GM21529 (cell line): ENCODE results near the gene DLX1.
"Not testable (repeated sequence)": the region's sequence is repeated elsewhere in the genome, so short reads cannot be mapped to it uniquely, and the experiment has no call there.

Source experiments
- ATAC-seq: cut with Tn5 transposase; IDR thresholded peaks from one replicate; pipeline ENCODE4 v1.9.1; 2021; ENCODE audit not compliant: unreplicated experiment

The DLX1 gene

GRCh38 chr2:172109256-172109987 lies 24.1 kb downstream of the DLX1 start:
- ATAC-seq, result no peak

- ATAC-seq, result no peak
These were observed 24.9 kb downstream of the DLX1 start for GRCh38 chr2:172109988-172110811.

GRCh38 chr2:172113617-172114016 lies 28.3 kb downstream of the DLX1 start:
- ATAC-seq, result no peak

- ATAC-seq, result not testable (repeated sequence)
These were observed 28.9 kb downstream of the DLX1 start for GRCh38 chr2:172114176-172114575.

- no peak for ATAC-seq
These were observed 29.3 kb downstream of the DLX1 start for GRCh38 chr2:172114579-172114978.

GRCh38 chr2:172116107-172116506 lies 30.8 kb downstream of the DLX1 start:
- ATAC-seq, result no peak

- no peak for ATAC-seq
These were observed 33.8 kb downstream of the DLX1 start for GRCh38 chr2:172119089-172119488.

- no peak for ATAC-seq
These were observed 34.8 kb downstream of the DLX1 start for GRCh38 chr2:172120118-172120517.

- no peak for ATAC-seq
These were observed 43.2 kb downstream of the DLX1 start for GRCh38 chr2:172128484-172128883.

- no peak for ATAC-seq
These were observed 44.1 kb downstream of the DLX1 start for GRCh38 chr2:172129404-172129803.

GRCh38 chr2:172131713-172132555 lies 46.6 kb downstream of the DLX1 start:
- no peak for ATAC-seq

- ATAC-seq, result no peak
These were observed 49.0 kb downstream of the DLX1 start for GRCh38 chr2:172134270-172134669.

GRCh38 chr2:172135446-172135845 lies 50.1 kb downstream of the DLX1 start:
- ATAC-seq, result no peak

GRCh38 chr2:172137109-172137508 lies 51.8 kb downstream of the DLX1 start:
- no peak for ATAC-seq

GRCh38 chr2:172137943-172138342 lies 52.6 kb downstream of the DLX1 start:
- no peak for ATAC-seq

- not testable (repeated sequence) for ATAC-seq
These were observed 53.4 kb downstream of the DLX1 start for GRCh38 chr2:172138727-172139126.
